K562 (cell line): ENCODE measurements around the gene ARHGAP22.

Experiments used
- CEBPB ChIP-seq: fragments of 450-650 bp; IDR thresholded peaks from 2 replicates; pipeline ENCODE4 v1.6.1; 2016; ENCODE audit warnings: missing genetic modification characterization, missing compliant biosample characterization
- LEF1 ChIP-seq: fragments of 450-650 bp; IDR thresholded peaks from 2 replicates; pipeline ENCODE4 v1.6.1; 2016; ENCODE audit warnings: mild to moderate bottlenecking
- MYC ChIP-seq, 2 experiments: fragments of 250-450 bp in 1 of 2; sonication (Bioruptor Pico) in 1 of 2; IDR thresholded peaks; 2 replicates each; pipeline versions ENCODE4 v1.5.1 to v1.6.1; 2012 to 2021; ENCODE audit warnings: low read depth in 2 of 2, borderline replicate concordance in 1 of 2, improper control_type of control experiment in 1 of 2, low read length in 1 of 2, mild to moderate bottlenecking in 1 of 2, moderate library complexity in 1 of 2
- POLR2AphosphoS5 ChIP-seq: IDR thresholded peaks from 2 replicates; pipeline ENCODE4 v1.6.1; 2011; ENCODE audit warnings: mild to moderate bottlenecking, low read depth, low read length, moderate library complexity; ENCODE audit not compliant: control insufficient read depth, insufficient read depth
- RAD21 ChIP-seq, 2 experiments: fragments of 250-450 bp in 1 of 2; fragments of 450-650 bp in 1 of 2; sonication (Bioruptor Pico) in 1 of 2; formaldehyde crosslinking in 1 of 2; IDR thresholded peaks in 1 of 2; conservative IDR thresholded peaks in 1 of 2; 2 replicates each; pipeline versions ENCODE4 v1.4.0 to v1.8.0; 2020 to 2022; ENCODE audit warnings: mild to moderate bottlenecking in 2 of 2, moderate library complexity in 1 of 2
- SIN3A ChIP-seq, 2 experiments: fragments of 150-350 bp in 1 of 2; IDR thresholded peaks; 2 replicates each; pipeline ENCODE4 v1.6.1; 2011 to 2016; ENCODE audit warnings: borderline replicate concordance in 2 of 2, low read depth in 2 of 2, low read length in 2 of 2, mild to moderate bottlenecking in 2 of 2, moderate library complexity in 2 of 2; ENCODE audit not compliant: control insufficient read depth in 1 of 2
- SMC3 ChIP-seq: conservative IDR thresholded peaks from 2 replicates; pipeline ENCODE4 v1.6.1; 2011; ENCODE audit warnings: low read depth, low read length, improper control_type of control experiment; ENCODE audit not compliant: insufficient read depth
- TF ChIP-seq, protein P1 (sequence below): IDR thresholded peaks from 2 replicates; pipeline ENCODE4 v1.6.1; 2014; ENCODE audit warnings: antibody characterized with exemption
- TF ChIP-seq, protein P2 (sequence below): fragments of 250-450 bp; sonication (Bioruptor Pico); IDR thresholded peaks from 2 replicates; pipeline ENCODE4 v1.8.0; 2022; ENCODE audit warnings: moderate library complexity, mild to moderate bottlenecking, inconsistent platforms

DNA sequence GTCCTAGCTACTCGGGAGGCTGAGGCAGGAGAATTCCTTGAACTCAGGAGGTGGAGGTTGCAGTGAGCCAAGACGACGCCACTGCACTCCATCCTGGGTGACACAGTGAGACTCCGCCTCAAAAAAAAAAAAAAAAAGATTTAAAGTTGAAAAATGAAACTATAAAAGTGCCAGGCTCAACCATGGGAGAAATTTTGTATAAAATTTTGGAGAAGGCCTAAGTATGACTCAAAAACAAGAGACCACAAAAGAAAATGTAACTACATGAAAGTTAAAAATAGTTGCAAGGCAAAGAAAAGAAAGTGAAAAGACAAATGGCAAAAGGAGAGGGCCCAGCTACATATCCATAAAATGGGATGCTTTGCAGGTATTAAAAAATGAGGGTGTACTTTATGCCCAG, 104.1 kb downstream of the ARHGAP22 start:
- no peak for TF ChIP-seq MYC (IDR thresholded peaks at IDR 0.05; ENCODE audit: low read depth, low read length)
- TF ChIP-seq MYC (CRISPR knock-in tag; IDR thresholded peaks at IDR 0.05; ENCODE audit: borderline replicate concordance, low read depth), result no peak
- TF ChIP-seq, protein P1, sequence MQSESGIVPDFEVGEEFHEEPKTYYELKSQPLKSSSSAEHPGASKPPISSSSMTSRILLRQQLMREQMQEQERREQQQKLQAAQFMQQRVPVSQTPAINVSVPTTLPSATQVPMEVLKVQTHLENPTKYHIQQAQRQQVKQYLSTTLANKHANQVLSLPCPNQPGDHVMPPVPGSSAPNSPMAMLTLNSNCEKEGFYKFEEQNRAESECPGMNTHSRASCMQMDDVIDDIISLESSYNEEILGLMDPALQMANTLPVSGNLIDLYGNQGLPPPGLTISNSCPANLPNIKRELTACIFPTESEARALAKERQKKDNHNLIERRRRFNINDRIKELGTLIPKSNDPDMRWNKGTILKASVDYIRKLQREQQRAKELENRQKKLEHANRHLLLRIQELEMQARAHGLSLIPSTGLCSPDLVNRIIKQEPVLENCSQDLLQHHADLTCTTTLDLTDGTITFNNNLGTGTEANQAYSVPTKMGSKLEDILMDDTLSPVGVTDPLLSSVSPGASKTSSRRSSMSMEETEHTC, result no peak
- TF ChIP-seq POLR2AphosphoS5, result no peak
- TF ChIP-seq LEF1, result no peak
- no peak for TF ChIP-seq SMC3
- TF ChIP-seq RAD21 (CRISPR knock-in tag; conservative IDR thresholded peaks at IDR 0.05 in 1 of 2, IDR thresholded peaks at IDR 0.05 in 1 of 2), result no peak
- TF ChIP-seq CEBPB (tag), result no peak
- TF ChIP-seq SIN3A (IDR thresholded peaks at IDR 0.05; ENCODE audit: borderline replicate concordance in 2 of 2, control insufficient read depth in 1 of 2, low read depth in 2 of 2, low read length in 2 of 2), result no peak
- TF ChIP-seq, protein P2, sequence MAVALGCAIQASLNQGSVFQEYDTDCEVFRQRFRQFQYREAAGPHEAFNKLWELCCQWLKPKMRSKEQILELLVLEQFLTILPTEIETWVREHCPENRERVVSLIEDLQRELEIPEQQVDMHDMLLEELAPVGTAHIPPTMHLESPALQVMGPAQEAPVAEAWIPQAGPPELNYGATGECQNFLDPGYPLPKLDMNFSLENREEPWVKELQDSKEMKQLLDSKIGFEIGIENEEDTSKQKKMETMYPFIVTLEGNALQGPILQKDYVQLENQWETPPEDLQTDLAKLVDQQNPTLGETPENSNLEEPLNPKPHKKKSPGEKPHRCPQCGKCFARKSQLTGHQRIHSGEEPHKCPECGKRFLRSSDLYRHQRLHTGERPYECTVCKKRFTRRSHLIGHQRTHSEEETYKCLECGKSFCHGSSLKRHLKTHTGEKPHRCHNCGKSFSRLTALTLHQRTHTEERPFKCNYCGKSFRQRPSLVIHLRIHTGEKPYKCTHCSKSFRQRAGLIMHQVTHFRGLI (CRISPR knock-in tag), result no peak
